Measurements from ENCODE around the gene TMEM117.

DNA sequence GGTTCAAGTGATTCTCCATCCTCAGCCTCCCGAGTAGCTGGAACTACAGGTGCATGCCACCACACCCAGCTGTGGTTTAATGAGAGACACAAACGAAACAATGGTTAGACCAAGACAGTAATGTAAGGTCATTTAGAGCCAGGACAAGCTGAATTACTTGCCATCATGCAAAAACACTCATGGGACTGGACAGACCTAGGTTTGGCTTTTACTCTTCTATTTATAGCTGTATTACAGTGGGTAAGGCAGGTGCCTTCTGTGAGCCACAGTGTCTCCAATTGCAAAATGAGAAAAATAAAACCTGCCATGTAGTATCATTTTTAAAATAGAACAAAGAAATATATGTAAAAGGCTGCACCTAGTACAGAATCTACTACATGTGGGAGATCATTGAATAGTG, 527.1 kb downstream of the TMEM117 start:
- TF ChIP-seq, protein P1, sequence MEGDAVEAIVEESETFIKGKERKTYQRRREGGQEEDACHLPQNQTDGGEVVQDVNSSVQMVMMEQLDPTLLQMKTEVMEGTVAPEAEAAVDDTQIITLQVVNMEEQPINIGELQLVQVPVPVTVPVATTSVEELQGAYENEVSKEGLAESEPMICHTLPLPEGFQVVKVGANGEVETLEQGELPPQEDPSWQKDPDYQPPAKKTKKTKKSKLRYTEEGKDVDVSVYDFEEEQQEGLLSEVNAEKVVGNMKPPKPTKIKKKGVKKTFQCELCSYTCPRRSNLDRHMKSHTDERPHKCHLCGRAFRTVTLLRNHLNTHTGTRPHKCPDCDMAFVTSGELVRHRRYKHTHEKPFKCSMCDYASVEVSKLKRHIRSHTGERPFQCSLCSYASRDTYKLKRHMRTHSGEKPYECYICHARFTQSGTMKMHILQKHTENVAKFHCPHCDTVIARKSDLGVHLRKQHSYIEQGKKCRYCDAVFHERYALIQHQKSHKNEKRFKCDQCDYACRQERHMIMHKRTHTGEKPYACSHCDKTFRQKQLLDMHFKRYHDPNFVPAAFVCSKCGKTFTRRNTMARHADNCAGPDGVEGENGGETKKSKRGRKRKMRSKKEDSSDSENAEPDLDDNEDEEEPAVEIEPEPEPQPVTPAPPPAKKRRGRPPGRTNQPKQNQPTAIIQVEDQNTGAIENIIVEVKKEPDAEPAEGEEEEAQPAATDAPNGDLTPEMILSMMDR (IDR thresholded peaks at IDR 0.05; ENCODE audit: low read depth, low read length, poor library complexity, severe bottlenecking), result no peak
- no peak for TF ChIP-seq EZH2phosphoT487 (IDR thresholded peaks at IDR 0.05; ENCODE audit: borderline replicate concordance, low read length)
